ENCODE results near the gene CLEC5A.

Gene CLEC5A

GRCh38 chr7:141975806-141976523 lies 29.2 kb upstream of the CLEC5A start:
- peak; percentile 66 to 87 for DNase-seq (ENCODE audit: low read depth in 1 of 2, low spot score in 1 of 2)
- Histone ChIP-seq H3K27me3 (ENCODE audit: insufficient read depth, poor library complexity, severe bottlenecking) (no peaks in the 10 kb centered on the region), H3K4me3 (replicated peaks; ENCODE audit: insufficient read depth, low read length) (peak overlapping the region; percentile 29), H3K27ac (replicated peaks) (peak overlapping the region; percentile 46)
- TF ChIP-seq REST (IDR thresholded peaks at IDR 0.05; ENCODE audit: insufficient replicate concordance, low read depth) (no peak), CTCF (IDR thresholded peaks at IDR 0.05; ENCODE audit: insufficient read depth, low read length) (peak; percentile 87)

GRCh38 chr7:141974831-141975230 lies 28.1 kb upstream of the CLEC5A start:
- TF ChIP-seq SPI1 (IDR thresholded peaks at IDR 0.05; ENCODE audit: borderline replicate concordance, low read depth) (no peak), CTCF (IDR thresholded peaks at IDR 0.05; ENCODE audit: insufficient read depth, low read length) (peak; percentile 18)
- Histone ChIP-seq H3K4me3 (replicated peaks; ENCODE audit: insufficient read depth, low read length) (no peak overlapping the region), H3K27ac (replicated peaks) (0 out of 2 replicates have a peak overlapping the region, but pooled peaks have one; percentile 14), H3K27me3 (ENCODE audit: insufficient read depth, poor library complexity, severe bottlenecking) (no peaks in the 10 kb centered on the region)
- peak in 1 of 2 experiments; percentile 59 for DNase-seq (ENCODE audit: low read depth in 1 of 2, low spot score in 1 of 2)

- TF ChIP-seq REST (IDR thresholded peaks at IDR 0.05; ENCODE audit: insufficient replicate concordance, low read depth), result no peak
- no peak for TF ChIP-seq CTCF (IDR thresholded peaks at IDR 0.05; ENCODE audit: insufficient read depth, low read length)
- TF ChIP-seq POLR2AphosphoS5 (IDR thresholded peaks at IDR 0.05; ENCODE audit: low read depth), result no peak
- TF ChIP-seq GABPA (IDR thresholded peaks at IDR 0.05; ENCODE audit: low read depth), result no peak
- TF ChIP-seq SPI1 (IDR thresholded peaks at IDR 0.05; ENCODE audit: borderline replicate concordance, low read depth), result no peak
- no peak within 1 kb of the TSS for H3K4me3 ChIP-seq (replicated peaks; ENCODE audit: insufficient read depth, low read length)
- DNase-seq (ENCODE audit: low read depth in 1 of 2, low spot score in 1 of 2), result no peak
- H3K27ac ChIP-seq (replicated peaks), result 0 out of 2 replicates have a peak within 1 kb of the TSS, but pooled peaks have one; percentile 14
- no peaks in the 10 kb centered on the region for H3K27me3 ChIP-seq (ENCODE audit: insufficient read depth, poor library complexity, severe bottlenecking)
Measured at GRCh38 chr7:141973673-141974072, 26.9 kb upstream of the CLEC5A start, which contains the start of gene TAS2R38. Gene TAS2R38, minus strand, starts transcription at chr7:141973773. Its CDS starts 84 bp downstream, at chr7:141973689.

Data from HL-60 (cell line).